ENCODE measurements around the gene PDZD2. TPM values are rescaled to one million over a fixed set of nuclear protein-coding genes. Genes with fewer than 3 reads are reported as not detected.

PDZD2 gene
- total RNA-seq, 2 donors from 2014 or later: 10.3 to 59.5 TPM

- H3K27me3 ChIP-seq (replicated peaks; ENCODE audit: insufficient read depth): no peaks in the 10 kb centered on the region
- no peaks in the 10 kb centered on the region for H3K36me3 ChIP-seq
- WGBS: 96% methylated on average over 11 of the region's 11 CpGs
- H3K4me3 ChIP-seq: no peak overlapping the region
- no peaks in the 10 kb centered on the region for H3K4me1 ChIP-seq (replicated peaks)
- no peak for TF ChIP-seq CTCF (IDR thresholded peaks at IDR 0.05)
- no peak for TF ChIP-seq POLR2AphosphoS5 (IDR thresholded peaks at IDR 0.05)
- TF ChIP-seq POLR2A (IDR thresholded peaks at IDR 0.05): no peak
- DNase-seq (ENCODE audit: low spot score): no peak
- no peak overlapping the region for H3K27ac ChIP-seq
- intact Hi-C loops (cut with DNase I): no loop called here
- no peaks in the 10 kb centered on the region for H3K9me3 ChIP-seq
Observed at GRCh38 chr5:32000731-32001130, 361.8 kb downstream of the PDZD2 start.

GRCh38 chr5:32001284-32001683 is 362.4 kb downstream of the PDZD2 start:
- Histone ChIP-seq H3K9me3 (no peaks in the 10 kb centered on the region), H3K27me3 (replicated peaks; ENCODE audit: insufficient read depth) (no peaks in the 10 kb centered on the region), H3K27ac (no peak overlapping the region), H3K36me3 (no peaks in the 10 kb centered on the region), H3K4me1 (replicated peaks) (no peaks in the 10 kb centered on the region), H3K4me3 (no peak overlapping the region)
- 92% methylated on average over 11 of the region's 11 CpGs for WGBS
- DNase-seq (ENCODE audit: low spot score): no peak
- TF ChIP-seq CTCF (IDR thresholded peaks at IDR 0.05) (no peak), POLR2AphosphoS5 (IDR thresholded peaks at IDR 0.05) (no peak), POLR2A (IDR thresholded peaks at IDR 0.05) (no peak)
- intact Hi-C loops (cut with DNase I): no loop called here

GRCh38 chr5:32001707-32002106 is 362.8 kb downstream of the PDZD2 start:
- no peaks in the 10 kb centered on the region for H3K36me3 ChIP-seq
- TF ChIP-seq CTCF (IDR thresholded peaks at IDR 0.05) (no peak), POLR2AphosphoS5 (IDR thresholded peaks at IDR 0.05) (no peak), POLR2A (IDR thresholded peaks at IDR 0.05) (no peak)
- no peaks in the 10 kb centered on the region for H3K9me3 ChIP-seq
- no peaks in the 10 kb centered on the region for H3K27me3 ChIP-seq (replicated peaks; ENCODE audit: insufficient read depth)
- no peak overlapping the region for H3K27ac ChIP-seq
- no peaks in the 10 kb centered on the region for H3K4me1 ChIP-seq (replicated peaks)
- WGBS: 92% methylated on average over 11 of the region's 11 CpGs
- DNase-seq (ENCODE audit: low spot score): no peak
- intact Hi-C loops (cut with DNase I): no loop called here
- no peak overlapping the region for H3K4me3 ChIP-seq

- Histone ChIP-seq H3K9me3 (no peaks in the 10 kb centered on the region), H3K27ac (no peak overlapping the region), H3K27me3 (replicated peaks; ENCODE audit: insufficient read depth) (no peaks in the 10 kb centered on the region), H3K4me1 (replicated peaks) (no peaks in the 10 kb centered on the region), H3K4me3 (no peak overlapping the region), H3K36me3 (no peaks in the 10 kb centered on the region)
- no peak for DNase-seq (ENCODE audit: low spot score)
- WGBS: 89% methylated on average over 3 of the region's 3 CpGs
- intact Hi-C loops (cut with DNase I): no loop called here
- TF ChIP-seq POLR2A (IDR thresholded peaks at IDR 0.05): no peak
- TF ChIP-seq CTCF (IDR thresholded peaks at IDR 0.05): no peak
- no peak for TF ChIP-seq POLR2AphosphoS5 (IDR thresholded peaks at IDR 0.05)
Observed at GRCh38 chr5:32002755-32003154, 363.8 kb downstream of the PDZD2 start.

GRCh38 chr5:32003981-32004380 is 365.1 kb downstream of the PDZD2 start:
- TF ChIP-seq CTCF (IDR thresholded peaks at IDR 0.05) (no peak), POLR2AphosphoS5 (IDR thresholded peaks at IDR 0.05) (no peak), POLR2A (IDR thresholded peaks at IDR 0.05) (no peak)
- no peak for DNase-seq (ENCODE audit: low spot score)
- H3K9me3 ChIP-seq: no peaks in the 10 kb centered on the region
- intact Hi-C loops (cut with DNase I): no loop called here
- no peaks in the 10 kb centered on the region for H3K36me3 ChIP-seq
- H3K27ac ChIP-seq: no peak overlapping the region
- H3K4me3 ChIP-seq: no peak overlapping the region
- no peaks in the 10 kb centered on the region for H3K4me1 ChIP-seq (replicated peaks)
- H3K27me3 ChIP-seq (replicated peaks; ENCODE audit: insufficient read depth): no peaks in the 10 kb centered on the region
- 60% methylated on average over 4 of the region's 4 CpGs for WGBS

Measured in prostate gland (tissue), 2 donors.